Body of pancreas (tissue), 4 donors: ENCODE results near the gene UBALD1.

ENCODE experiments used
- POLR2A ChIP-seq, 3 donors: fragments of 450-650 bp; IDR thresholded peaks; one replicate each; pipeline ENCODE4 v1.6.1; 2016; ENCODE audit warnings: antibody characterized with exemption in 3 of 3, mild to moderate bottlenecking in 2 of 3
- TF ChIP-seq, protein P1 (sequence below), 7 experiments: fragments of 450-650 bp in 4 of 7; fragments of 200-600 bp in 3 of 7; sonication (generic) in 3 of 7; IDR thresholded peaks; one replicate each; pipeline ENCODE4 v1.5.1; 2016 to 2019; ENCODE audit warnings: antibody characterized with exemption in 7 of 7

DNA sequence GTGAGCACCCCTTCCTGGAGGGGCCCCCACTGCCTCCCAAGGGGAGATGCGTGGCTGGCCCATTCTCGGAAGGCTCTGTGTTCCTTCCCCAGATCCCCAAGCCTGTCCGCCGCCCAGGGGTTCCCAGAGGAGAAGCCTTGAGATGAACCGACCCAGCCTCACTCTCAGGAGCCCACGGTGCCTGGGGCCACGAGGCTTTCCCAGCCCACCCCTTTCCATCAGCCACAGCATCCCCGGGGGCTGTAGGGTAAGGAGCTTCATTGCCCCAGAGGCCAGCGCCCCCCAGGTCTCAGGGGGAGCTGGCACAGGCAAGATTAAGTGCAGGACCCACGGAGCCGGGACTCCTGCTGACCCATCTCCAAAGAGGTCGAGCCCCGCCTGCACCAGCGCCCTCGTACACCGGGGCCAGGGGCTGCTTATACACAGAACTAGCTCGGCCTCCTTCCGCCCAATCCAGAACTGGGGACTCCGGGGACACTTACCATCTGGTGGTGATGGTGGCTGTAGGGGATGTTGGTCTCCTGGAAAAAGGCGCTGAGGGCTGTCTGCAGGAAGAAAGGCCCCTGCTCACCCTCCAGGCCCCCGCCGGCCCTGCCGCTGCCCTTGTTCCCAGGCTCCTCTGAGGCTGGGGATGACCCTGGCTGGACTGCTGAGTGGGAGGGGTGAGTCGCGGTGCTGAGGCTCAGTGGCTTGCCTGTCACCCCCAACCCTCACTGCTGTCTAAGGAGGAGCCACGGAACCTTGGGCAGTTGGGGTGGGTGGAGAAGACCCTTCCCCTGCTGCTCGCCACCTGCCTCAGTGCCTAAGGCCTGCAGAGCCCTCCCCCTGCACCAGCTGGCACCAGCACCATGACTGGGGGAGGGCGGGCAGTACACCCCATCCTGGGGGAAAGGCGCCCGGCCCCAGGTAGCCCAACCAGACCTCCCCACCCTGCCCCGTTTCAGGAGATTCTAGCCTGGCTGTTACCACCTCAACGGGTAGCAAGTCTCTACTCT lies 4.4 kb downstream of the UBALD1 start:
- TF ChIP-seq, protein P1, sequence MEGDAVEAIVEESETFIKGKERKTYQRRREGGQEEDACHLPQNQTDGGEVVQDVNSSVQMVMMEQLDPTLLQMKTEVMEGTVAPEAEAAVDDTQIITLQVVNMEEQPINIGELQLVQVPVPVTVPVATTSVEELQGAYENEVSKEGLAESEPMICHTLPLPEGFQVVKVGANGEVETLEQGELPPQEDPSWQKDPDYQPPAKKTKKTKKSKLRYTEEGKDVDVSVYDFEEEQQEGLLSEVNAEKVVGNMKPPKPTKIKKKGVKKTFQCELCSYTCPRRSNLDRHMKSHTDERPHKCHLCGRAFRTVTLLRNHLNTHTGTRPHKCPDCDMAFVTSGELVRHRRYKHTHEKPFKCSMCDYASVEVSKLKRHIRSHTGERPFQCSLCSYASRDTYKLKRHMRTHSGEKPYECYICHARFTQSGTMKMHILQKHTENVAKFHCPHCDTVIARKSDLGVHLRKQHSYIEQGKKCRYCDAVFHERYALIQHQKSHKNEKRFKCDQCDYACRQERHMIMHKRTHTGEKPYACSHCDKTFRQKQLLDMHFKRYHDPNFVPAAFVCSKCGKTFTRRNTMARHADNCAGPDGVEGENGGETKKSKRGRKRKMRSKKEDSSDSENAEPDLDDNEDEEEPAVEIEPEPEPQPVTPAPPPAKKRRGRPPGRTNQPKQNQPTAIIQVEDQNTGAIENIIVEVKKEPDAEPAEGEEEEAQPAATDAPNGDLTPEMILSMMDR (IDR thresholded peaks at IDR 0.05), result no peak
- no peak for TF ChIP-seq POLR2A (IDR thresholded peaks at IDR 0.05)
